ENCODE measurements around the gene RNU2-63P. TPM values are rescaled to one million over a fixed set of nuclear protein-coding genes. Genes with fewer than 3 reads are reported as not detected.
A peak's percentile ranks its signal among the peaks of the same experiment; 100 is the strongest.
"Not testable (repeated sequence)": the region's sequence is repeated elsewhere in the genome, so short reads cannot be mapped to it uniquely, and the experiment has no call there.

The RNU2-63P gene
- total RNA-seq (2014; rRNA removed; shearing (Covaris generic)), result 72.9 TPM in 1 of 2 replicates, not detected in the other

- peak; percentile 92 for DNase-seq (ENCODE audit: low read depth)
These were observed at the start of gene RNU2-63P for GRCh38 chr2:88016086-88016959. RNU2-63P (minus strand) TSS chr2:88016547.

GRCh38 chr2:88061295-88061694 lies 44.9 kb upstream of the RNU2-63P start:
- DNase-seq (ENCODE audit: low read depth), result no peak

GRCh38 chr2:88060907-88061275 lies 44.5 kb upstream of the RNU2-63P start:
- no peak for DNase-seq (ENCODE audit: low read depth)

- peak; percentile 19 for DNase-seq (ENCODE audit: low read depth)
These were observed 43.9 kb upstream of the RNU2-63P start for GRCh38 chr2:88059979-88060906.

GRCh38 chr2:88058191-88058590 lies 41.8 kb upstream of the RNU2-63P start:
- no peak for DNase-seq (ENCODE audit: low read depth)

DNA sequence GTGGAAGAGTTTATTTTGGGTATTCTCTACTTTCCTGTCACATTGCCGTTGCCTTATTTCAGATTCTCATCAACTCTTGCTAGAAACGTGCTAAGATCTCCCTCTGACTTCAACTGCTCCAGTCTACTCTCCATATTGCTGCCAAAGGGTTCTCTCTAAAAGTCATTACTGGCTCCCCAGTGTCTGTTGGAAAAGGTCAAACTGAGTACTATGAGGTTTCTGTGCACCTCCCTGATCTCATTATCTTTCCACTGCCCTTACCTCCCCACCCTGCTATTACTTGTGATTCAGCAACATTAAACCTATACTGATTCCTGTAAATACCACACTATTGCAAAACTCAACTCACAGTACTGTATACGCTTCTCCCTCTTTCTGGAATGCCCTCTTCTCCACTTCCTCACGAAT lies 41.1 kb upstream of the RNU2-63P start:
- no peak for DNase-seq (ENCODE audit: low read depth)

DNA sequence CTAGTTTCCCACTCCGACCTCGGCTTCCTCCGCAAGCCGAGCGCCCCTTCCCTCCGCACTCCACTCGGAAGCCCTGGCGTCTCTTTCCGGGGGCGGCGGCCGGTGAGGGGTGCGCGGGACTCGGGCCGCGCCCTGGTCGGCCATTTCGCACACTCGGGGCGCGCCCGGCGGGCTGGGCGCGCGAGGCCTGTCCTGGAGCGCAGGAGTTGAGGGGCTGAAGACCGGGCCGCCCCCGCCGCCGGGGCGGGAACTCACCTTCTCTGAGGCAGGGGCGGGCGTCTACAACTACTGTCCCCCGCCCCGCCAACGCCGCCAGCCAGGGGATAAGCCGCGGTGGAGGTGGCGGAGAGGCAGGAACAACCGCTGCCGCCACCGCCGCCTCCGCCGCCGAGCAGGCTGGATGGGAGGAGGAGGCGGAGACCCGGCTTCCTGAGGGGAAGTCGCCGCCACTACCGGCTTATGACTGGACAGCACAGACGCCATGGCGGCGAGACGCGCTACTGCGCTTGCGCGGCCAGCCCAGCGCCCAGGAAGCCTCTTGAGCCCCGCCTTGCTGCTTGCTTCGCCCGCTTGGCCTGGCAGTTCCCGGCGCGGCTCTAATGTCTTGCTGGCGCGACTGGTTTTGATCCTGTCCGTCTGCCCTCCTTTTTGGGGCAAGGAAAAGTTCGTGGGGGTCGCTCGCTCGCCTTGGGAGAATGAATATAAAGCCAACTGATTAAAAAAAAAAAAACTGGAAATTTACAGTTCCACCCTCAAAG lies 39.2 kb upstream of the RNU2-63P start, which contains the start of gene KRCC1:
TSS of gene KRCC1 (minus strand) at position 413 of the 758 bp plus-strand sequence. CDS start 27,220 bp downstream, outside the sequence.
- peak; percentile 98 for DNase-seq (ENCODE audit: low read depth)

DNA sequence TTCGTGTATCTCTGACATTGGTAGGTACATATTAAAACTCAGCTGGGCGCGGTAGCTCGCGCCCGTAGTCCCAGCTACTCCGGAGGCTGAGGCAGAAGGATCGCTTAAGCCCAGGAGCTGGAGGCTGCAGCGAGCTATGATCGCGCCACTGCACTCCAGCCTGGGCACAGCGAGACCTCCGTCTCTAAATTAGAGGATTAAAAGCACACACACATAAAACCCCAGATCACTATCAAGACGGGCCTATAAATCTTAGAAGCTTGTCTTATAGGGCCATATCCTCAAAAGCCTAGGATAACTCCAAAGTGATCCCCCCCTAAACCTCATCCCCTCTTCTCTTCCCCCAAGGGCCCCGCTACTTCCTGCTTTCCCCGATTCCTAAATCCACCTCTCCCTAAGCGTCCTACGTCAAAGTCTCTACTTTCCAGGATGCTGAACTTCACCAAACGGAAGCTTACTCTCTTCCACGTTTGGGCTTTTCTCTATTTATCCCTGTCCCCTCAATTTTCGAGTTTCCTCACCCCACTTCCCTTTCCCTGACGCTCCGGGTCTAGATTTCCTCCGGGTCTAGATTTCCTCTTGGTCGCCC lies 38.5 kb upstream of the RNU2-63P start:
- peak; percentile 19 for DNase-seq (ENCODE audit: low read depth)

GRCh38 chr2:88053934-88054781 lies 37.8 kb upstream of the RNU2-63P start:
- DNase-seq (ENCODE audit: low read depth), result no peak

DNA sequence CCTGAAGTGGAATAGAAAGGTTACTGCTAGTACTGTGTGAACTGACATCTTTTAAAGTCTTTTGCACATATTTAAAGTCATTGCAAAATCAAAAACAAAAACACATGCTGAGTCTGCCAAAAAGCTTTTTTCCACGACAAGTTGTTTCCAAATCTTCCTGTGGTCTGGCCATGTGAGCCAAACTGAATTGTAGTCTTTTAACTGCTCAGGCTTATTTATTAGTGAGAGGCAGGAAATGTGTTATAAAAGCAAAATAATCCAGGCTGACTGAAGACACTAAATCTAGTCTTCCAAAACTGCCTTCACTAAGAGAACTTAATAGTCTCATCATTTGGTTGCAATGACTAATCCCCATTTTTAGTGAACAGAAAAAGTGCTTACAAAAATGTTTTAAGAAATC lies 36.9 kb upstream of the RNU2-63P start:
- DNase-seq (ENCODE audit: low read depth), result no peak

DNA sequence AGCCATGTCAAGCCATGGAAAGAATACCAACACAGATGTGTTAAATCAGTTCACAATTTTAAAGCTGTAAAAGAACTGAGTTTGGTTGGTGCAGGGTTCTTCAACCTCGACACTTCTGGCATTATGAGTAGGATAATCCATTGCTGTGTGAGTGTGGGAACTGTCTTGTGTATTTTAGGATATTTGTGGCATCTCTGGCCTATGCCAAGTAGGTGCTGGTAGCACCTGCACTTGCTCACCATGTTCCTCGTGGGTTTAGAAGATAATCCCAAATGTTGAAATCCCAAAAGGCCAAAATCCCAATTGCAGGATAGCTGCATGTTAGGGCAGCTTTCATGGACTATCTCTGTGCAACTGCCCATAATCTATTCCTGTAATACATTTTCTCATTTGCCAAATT lies 35.4 kb upstream of the RNU2-63P start:
- no peak for DNase-seq (ENCODE audit: low read depth)

- DNase-seq (ENCODE audit: low read depth), result no peak
These were observed 33.3 kb upstream of the RNU2-63P start for GRCh38 chr2:88049622-88050021.

DNA sequence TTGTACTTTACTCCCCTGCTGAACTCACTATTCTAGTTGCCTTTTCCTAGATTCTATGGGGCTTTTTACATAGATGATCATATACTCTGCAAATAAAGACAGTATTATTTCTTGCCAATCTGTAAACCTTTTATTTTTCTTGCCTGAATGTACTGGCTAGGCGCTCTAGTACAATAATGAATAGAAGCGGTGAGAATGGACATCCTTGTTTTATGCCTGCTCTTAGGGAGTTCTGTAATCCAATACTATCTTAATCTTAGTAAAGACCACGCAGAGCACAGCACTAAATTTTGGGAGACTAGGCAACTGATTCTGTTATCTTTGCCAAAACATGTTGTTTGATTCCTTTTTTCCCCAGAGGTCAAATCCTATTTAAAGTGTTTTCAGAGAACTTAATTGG lies 32.2 kb upstream of the RNU2-63P start:
- no peak for DNase-seq (ENCODE audit: low read depth)

- DNase-seq (ENCODE audit: low read depth), result not testable (repeated sequence)
These were observed 29.2 kb upstream of the RNU2-63P start for GRCh38 chr2:88045561-88045960.

GRCh38 chr2:88042476-88042875 lies 26.1 kb upstream of the RNU2-63P start:
- DNase-seq (ENCODE audit: low read depth), result no peak

DNA sequence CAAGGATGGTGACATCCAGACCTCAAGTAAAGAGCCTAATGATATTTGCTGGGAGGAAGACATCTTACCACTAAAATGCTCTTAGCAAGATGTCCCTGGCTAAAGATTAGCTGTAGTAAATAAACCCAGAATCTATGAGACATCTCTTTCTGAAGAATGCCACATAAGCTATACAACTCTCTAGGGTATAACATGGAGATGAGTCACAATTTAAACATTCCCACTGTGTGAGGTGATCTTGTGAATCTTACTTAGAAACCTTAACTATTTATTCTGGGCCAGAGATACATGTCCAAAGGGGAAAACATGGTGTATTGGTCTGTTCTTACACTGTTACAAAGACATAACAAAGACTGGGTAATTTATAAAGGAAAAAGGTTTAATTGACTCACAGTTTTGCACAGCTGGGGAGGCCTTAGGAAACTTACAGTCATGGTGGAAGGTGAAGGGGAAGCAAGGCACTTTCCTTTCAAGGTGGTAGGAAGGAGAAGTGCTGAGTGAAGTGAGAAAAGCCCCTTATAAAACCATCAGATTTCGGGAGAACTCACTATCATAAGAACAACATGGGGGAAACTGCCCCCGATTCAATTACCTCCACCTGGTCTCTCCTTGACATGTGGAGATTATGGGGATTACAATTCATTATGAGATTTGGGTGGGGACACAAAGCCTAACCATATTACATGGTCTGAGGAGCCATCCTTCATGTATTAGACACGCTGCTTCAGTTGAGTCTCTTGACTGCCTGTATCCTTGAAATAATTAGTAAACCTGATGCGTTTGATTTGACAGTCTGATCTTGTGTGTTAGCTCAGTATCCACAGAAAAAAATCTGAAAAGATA lies 22.1 kb upstream of the RNU2-63P start:
- DNase-seq (ENCODE audit: low read depth), result peak; percentile 73

GRCh38 chr2:88036606-88037005 lies 20.3 kb upstream of the RNU2-63P start:
- DNase-seq (ENCODE audit: low read depth), result no peak

DNA sequence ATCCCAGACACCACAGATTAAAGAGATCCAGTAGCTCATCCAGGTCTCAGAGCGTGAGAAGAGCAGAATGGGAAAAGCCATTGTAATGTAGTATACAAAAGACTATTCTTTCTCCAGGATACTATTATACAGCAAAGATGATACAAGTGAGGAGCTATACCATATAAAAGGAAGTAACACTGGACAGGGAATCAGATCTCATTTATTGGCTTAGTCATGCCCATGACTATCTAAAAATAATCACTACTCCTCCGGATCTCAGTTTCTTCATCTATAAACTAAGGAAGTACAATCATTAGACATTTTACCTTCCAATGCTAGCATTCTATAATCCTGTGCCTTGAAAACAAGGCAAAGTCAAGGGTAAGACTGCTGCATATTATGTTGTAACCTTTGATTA lies 19.8 kb upstream of the RNU2-63P start:
- no peak for DNase-seq (ENCODE audit: low read depth)

GRCh38 chr2:88032070-88032702 lies 15.8 kb upstream of the RNU2-63P start:
- no peak for DNase-seq (ENCODE audit: low read depth)
